HepG2 (cell line): ENCODE results near the gene REEP2. TPM values are rescaled to one million over a fixed set of nuclear protein-coding genes. Genes with fewer than 3 reads are reported as not detected.
A peak's percentile ranks its signal among the peaks of the same experiment; 100 is the strongest.

Experiments
- ATF4 ChIP-seq, 2 experiments: fragments of 450-650 bp in 1 of 2; sonication (generic) in 1 of 2; formaldehyde crosslinking; IDR thresholded peaks; 2 replicates each; pipeline versions ENCODE4 v1.5.0 to v1.8.0; 2020 to 2022; ENCODE audit warnings: mild to moderate bottlenecking in 1 of 2, missing genetic modification reagents in 1 of 2
- CTCF ChIP-seq: sonication (generic); formaldehyde crosslinking; IDR thresholded peaks from 2 replicates; pipeline ENCODE4 v1.5.0; 2020; ENCODE audit warnings: mild to moderate bottlenecking, missing genetic modification reagents, moderate library complexity
- ETV6 ChIP-seq: sonication (generic); formaldehyde crosslinking; conservative IDR thresholded peaks from 2 replicates; pipeline ENCODE4 v1.4.0; 2020; ENCODE audit warnings: missing genetic modification reagents
- FOXK2 ChIP-seq: fragments of 450-650 bp; IDR thresholded peaks from 2 replicates; pipeline ENCODE4 v1.6.1; 2016
- HINFP ChIP-seq: sonication (generic); formaldehyde crosslinking; IDR thresholded peaks from 2 replicates; pipeline ENCODE4 v1.4.0; 2020; ENCODE audit warnings: low read depth, mild to moderate bottlenecking, missing genetic modification reagents
- KDM3A ChIP-seq: IDR thresholded peaks from 2 replicates; pipeline ENCODE4 v1.6.1; 2018; ENCODE audit warnings: low read depth, missing compliant biosample characterization
- MTERF4 ChIP-seq: sonication (generic); formaldehyde crosslinking; IDR thresholded peaks from 2 replicates; pipeline ENCODE4 v1.8.0; 2023; ENCODE audit warnings: mild to moderate bottlenecking, missing genetic modification reagents
- MXD3 ChIP-seq: IDR thresholded peaks from 2 replicates; pipeline ENCODE4 v1.6.1; 2016; ENCODE audit warnings: mild to moderate bottlenecking, missing biosample characterization, missing genetic modification reagents
- PHF21A ChIP-seq: sonication (generic); formaldehyde crosslinking; IDR thresholded peaks from 2 replicates; pipeline ENCODE4 v1.5.0; 2020; ENCODE audit warnings: mild to moderate bottlenecking, missing genetic modification reagents
- TGIF2 ChIP-seq: IDR thresholded peaks from 2 replicates; pipeline ENCODE4 v1.6.1; 2016; ENCODE audit warnings: control low read depth, missing compliant biosample characterization
- U2AF2 ChIP-seq: fragments of 200-400 bp; formaldehyde crosslinking; IDR thresholded peaks from 2 replicates; pipeline ENCODE4 v1.6.1; 2017; ENCODE audit warnings: low read depth, mild to moderate bottlenecking, low read length
- USF2 ChIP-seq, 2 experiments: sonication (generic) in 1 of 2; formaldehyde crosslinking in 1 of 2; IDR thresholded peaks; 2 replicates each; pipeline versions ENCODE4 v1.5.1 to v1.6.1; 2011 to 2020; ENCODE audit warnings: borderline replicate concordance in 1 of 2, low read depth in 1 of 2, low read length in 1 of 2, mild to moderate bottlenecking in 1 of 2, missing genetic modification reagents in 1 of 2, moderate library complexity in 1 of 2
- ZGPAT ChIP-seq: IDR thresholded peaks from 2 replicates; pipeline ENCODE4 v1.6.1; 2016; ENCODE audit warnings: mild to moderate bottlenecking
- ZNF124 ChIP-seq: sonication (generic); formaldehyde crosslinking; IDR thresholded peaks from 2 replicates; pipeline ENCODE4 v1.4.0; 2020; ENCODE audit warnings: missing genetic modification reagents
- ZNF800 ChIP-seq: sonication (generic); formaldehyde crosslinking; IDR thresholded peaks from 2 replicates; pipeline ENCODE4 v1.4.0; 2020; ENCODE audit warnings: missing genetic modification reagents
- polyA plus RNA-seq, 8 experiments: library from polyadenylated mRNA; depleted of rRNA in 3 of 8; stranded (reverse) in 7 of 8; unstranded in 1 of 8; fragments of >200 nt; fragmentation: Illumina TruSeq in 4 of 8; extraction: Trizol in 4 of 8; gene quantifications; 2 replicates each; pipeline versions ENCODE4 v1.2.1 to v1.2.3, GENCODE V29; 2011 to 2016; ENCODE audit warnings: low read depth in 4 of 8, missing spikeins in 1 of 8, mixed read lengths in 1 of 8; ENCODE audit not compliant: insufficient read depth in 1 of 8
- total RNA-seq, 5 experiments: library from RNA; depleted of rRNA; stranded (reverse); fragments of >200 nt; fragmentation: Illumina TruSeq; extraction: Trizol; gene quantifications; 2 replicates each; pipeline ENCODE4 v1.2.3, GENCODE V29; 2016; ENCODE audit warnings: low read depth in 1 of 5

REEP2 gene
- total and polyA plus RNA-seq, 2 of the 13 experiments (the other 11 are each of a cell fraction or from before 2014, with no cell fraction given) = 5.3 to 7.8 TPM

GRCh38 chr5:138464388-138465260, 25.8 kb downstream of the REEP2 start (continued):
- TF ChIP-seq HINFP (CRISPR knock-in tag) = peak; percentile 42; the same call in 1 of the 2 replicates
- TF ChIP-seq CTCF = no peak
- peak; percentile 70 for TF ChIP-seq ZGPAT (CRISPR knock-in tag)
- no peak for TF ChIP-seq ZNF800
- no peak for TF ChIP-seq ZNF124
- no peak for TF ChIP-seq FOXK2
- no peak for TF ChIP-seq TGIF2 (CRISPR knock-in tag)
- no peak; the same call in none of the 2 replicates for TF ChIP-seq KDM3A
- no peak for TF ChIP-seq ATF4 (CRISPR knock-in tag; IDR thresholded peaks at IDR 0.05)
- TF ChIP-seq PHF21A (CRISPR knock-in tag) = peak; percentile 78
- no peak for TF ChIP-seq U2AF2
- TF ChIP-seq MTERF4 = 0 out of 2 replicates have a peak, but pooled peaks have one; percentile 69
- TF ChIP-seq USF2 (IDR thresholded peaks at IDR 0.05; ENCODE audit: low read depth, low read length) = no peak
- peak; percentile 98; the same call in 1 of the 2 replicates for TF ChIP-seq USF2 (CRISPR knock-in tag; IDR thresholded peaks at IDR 0.05; ENCODE audit: borderline replicate concordance)
- TF ChIP-seq ETV6 (CRISPR knock-in tag) = peak; percentile 42; the same call in 1 of the 2 replicates
- peak; percentile 28 for TF ChIP-seq MXD3 (CRISPR knock-in tag)
